GM11168 (cell line): ENCODE results near the gene DDX47.
"Not testable (repeated sequence)": the region's sequence is repeated elsewhere in the genome, so short reads cannot be mapped to it uniquely, and the experiment has no call there.

Experiments used
- in situ Hi-C: fragments of 300-500 bp; cut with MboI; formaldehyde crosslinking; loops from one replicate; pipeline ENCODE4 v1.12.0; 2022; ENCODE audit warnings: low sequenced_read_pairs; ENCODE audit not compliant: unreplicated experiment

DDX47 gene

GRCh38 chr12:12796928-12797793, 16.0 kb upstream of the DDX47 start:
- in situ Hi-C loops: no loop called here

GRCh38 chr12:12797794-12798152, 15.4 kb upstream of the DDX47 start:
- in situ Hi-C loops: no loop called here

GRCh38 chr12:12798480-12798879, 14.7 kb upstream of the DDX47 start:
- in situ Hi-C loops: no loop called here

- in situ Hi-C loops: no loop called here
Measured at GRCh38 chr12:12799163-12799920, 13.8 kb upstream of the DDX47 start.

- in situ Hi-C loops: no loop called here
Measured at GRCh38 chr12:12800406-12801180, 12.6 kb upstream of the DDX47 start.

GRCh38 chr12:12801656-12802055, 11.5 kb upstream of the DDX47 start:
- in situ Hi-C loops: not testable (repeated sequence)

- in situ Hi-C loops: no loop called here
Measured at GRCh38 chr12:12803186-12803585, 10.0 kb upstream of the DDX47 start.

- in situ Hi-C loops: no loop called here
Measured at GRCh38 chr12:12804011-12804410, 9.1 kb upstream of the DDX47 start.

- in situ Hi-C loops: no loop called here
Measured at GRCh38 chr12:12804432-12804886, 8.7 kb upstream of the DDX47 start.

GRCh38 chr12:12806784-12807516, 6.2 kb upstream of the DDX47 start:
- in situ Hi-C loops: no loop called here

- in situ Hi-C loops: not testable (repeated sequence)
Measured at GRCh38 chr12:12807517-12807903, 5.6 kb upstream of the DDX47 start.

GRCh38 chr12:12807970-12808702, 5.0 kb upstream of the DDX47 start:
- in situ Hi-C loops: no loop called here

- in situ Hi-C loops: no loop called here
Measured at GRCh38 chr12:12810553-12811021, 2.6 kb upstream of the DDX47 start.

- in situ Hi-C loops: no loop called here
Measured at GRCh38 chr12:12811343-12811742, 1.8 kb upstream of the DDX47 start.

GRCh38 chr12:12812174-12812573, 972 bp upstream of the DDX47 start:
- in situ Hi-C loops: no loop called here

GRCh38 chr12:12812618-12813119, 477 bp upstream of the DDX47 start:
- in situ Hi-C loops: no loop called here

- in situ Hi-C loops: no loop called here
Measured at GRCh38 chr12:12817616-12818015, 4.5 kb downstream of the DDX47 start.

GRCh38 chr12:12818701-12819100, 5.6 kb downstream of the DDX47 start:
- in situ Hi-C loops: no loop called here

- in situ Hi-C loops: no loop called here
Measured at GRCh38 chr12:12819221-12819620, 6.1 kb downstream of the DDX47 start.
